ENCODE results near the gene TRIM52. TPM values are rescaled to one million over a fixed set of nuclear protein-coding genes. Genes with fewer than 3 reads are reported as not detected.

Gene TRIM52
- total and polyA plus RNA-seq, 2 of the 13 experiments (the other 11 are each of a cell fraction or from before 2014, with no cell fraction given): 7.2 to 11.6 TPM

GRCh38 chr5:181243564-181244343, 17.2 kb downstream of the TRIM52 start, which contains the start of gene RACK1 (continued):
- TF ChIP-seq ZNF550 (CRISPR knock-in tag; IDR thresholded peaks at IDR 0.05; ENCODE audit: borderline replicate concordance) (no peak), ZHX2 (IDR thresholded peaks at IDR 0.05; ENCODE audit: low read depth) (peak; percentile 84; the same call in 1 of the 2 replicates), ZHX2 (CRISPR knock-in tag; IDR thresholded peaks at IDR 0.05; ENCODE audit: borderline replicate concordance) (0 out of 2 replicates have a peak, but pooled peaks have one; percentile 24), YY1 (IDR thresholded peaks at IDR 0.05; ENCODE audit: insufficient read depth, insufficient replicate concordance, low read depth, low read length) (peak; percentile 99), ZNF484 (CRISPR knock-in tag; IDR thresholded peaks at IDR 0.05; ENCODE audit: borderline replicate concordance, low read depth) (no peak), ZNF7 (CRISPR knock-in tag; IDR thresholded peaks at IDR 0.05) (no peak), THAP8 (CRISPR knock-in tag; IDR thresholded peaks at IDR 0.05; ENCODE audit: borderline replicate concordance) (no peak), TFDP2 (CRISPR knock-in tag; IDR thresholded peaks at IDR 0.05) (no peak; the same call in 1 of the 2 replicates), HDAC6 (IDR thresholded peaks at IDR 0.05; ENCODE audit: low read depth, low read length) (no peak), ZNF180 (CRISPR knock-in tag; IDR thresholded peaks at IDR 0.05; ENCODE audit: borderline replicate concordance, low read depth) (no peak), ZNF720 (CRISPR knock-in tag; IDR thresholded peaks at IDR 0.05) (no peak), TRIM24 (CRISPR knock-in tag; IDR thresholded peaks at IDR 0.05) (no peak), SNAI1 (CRISPR knock-in tag; IDR thresholded peaks at IDR 0.05; ENCODE audit: borderline replicate concordance) (peak; percentile 51; the same call in 1 of the 2 replicates), SMAD3 (CRISPR knock-in tag; IDR thresholded peaks at IDR 0.05) (no peak; the same call in 1 of the 2 replicates), ZNF20 (CRISPR knock-in tag; IDR thresholded peaks at IDR 0.05) (no peak; the same call in 1 of the 2 replicates), MTA1 (CRISPR knock-in tag; IDR thresholded peaks at IDR 0.05; ENCODE audit: borderline replicate concordance) (no peak; the same call in 1 of the 2 replicates), ZNF577 (CRISPR knock-in tag; IDR thresholded peaks at IDR 0.05; ENCODE audit: borderline replicate concordance, low read depth) (no peak), NCOA1 (CRISPR knock-in tag; IDR thresholded peaks at IDR 0.05) (0 out of 2 replicates have a peak, but pooled peaks have one; percentile 28), HMG20A (CRISPR knock-in tag; IDR thresholded peaks at IDR 0.05; ENCODE audit: borderline replicate concordance) (no peak), EED (CRISPR knock-in tag; IDR thresholded peaks at IDR 0.05) (no peak)

Measured in HepG2 (cell line).